HG02938 (cell line): ENCODE data around the gene TMEM117.
A peak's percentile ranks its signal among the peaks of the same experiment; 100 is the strongest.

ENCODE experiments used
- ATAC-seq: cut with Tn5 transposase; IDR thresholded peaks from one replicate; pipeline ENCODE4 v1.9.1; 2021; ENCODE audit warnings: mild to moderate bottlenecking, moderate library complexity; ENCODE audit not compliant: unreplicated experiment

Gene TMEM117

DNA sequence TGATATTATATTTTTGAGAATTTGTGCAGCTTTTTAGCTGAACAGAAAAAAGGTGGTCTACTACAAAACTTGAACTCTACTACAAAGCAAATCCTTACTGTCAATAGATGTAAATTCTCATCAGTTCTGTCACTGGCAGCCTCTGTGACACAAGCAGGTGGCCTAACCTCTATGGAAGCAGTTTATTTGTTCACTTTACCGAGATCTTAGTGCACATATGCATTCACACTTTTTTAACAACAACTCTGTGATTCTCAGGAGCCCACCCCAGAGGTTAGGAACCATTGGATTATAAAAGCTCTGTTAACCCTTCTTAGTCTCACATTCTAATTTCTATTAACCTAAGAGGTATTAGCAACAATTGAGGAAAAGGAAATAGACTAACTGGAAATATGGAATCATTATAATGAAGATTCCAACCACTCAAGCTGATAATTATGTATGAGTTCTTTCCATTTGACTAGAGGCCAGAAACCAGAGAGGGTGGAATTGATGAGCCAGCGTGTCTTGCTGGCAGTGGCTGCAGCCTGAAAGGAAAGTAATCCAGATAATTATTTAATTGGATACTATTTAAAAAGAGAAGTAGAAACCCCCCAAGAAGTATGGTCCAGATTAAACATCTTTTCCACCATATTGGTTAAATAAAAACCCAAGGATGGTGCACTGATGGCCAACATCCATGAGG lies 451.1 kb downstream of the TMEM117 start:
- ATAC-seq: no peak

- no peak for ATAC-seq
Measured at GRCh38 chr12:44287545-44287944, 451.7 kb downstream of the TMEM117 start.

GRCh38 chr12:44294649-44295048 lies 458.8 kb downstream of the TMEM117 start:
- peak; percentile 94 for ATAC-seq

- no peak for ATAC-seq
Measured at GRCh38 chr12:44295958-44296623, 460.2 kb downstream of the TMEM117 start.

- ATAC-seq: no peak
Measured at GRCh38 chr12:44296624-44297197, 460.8 kb downstream of the TMEM117 start.

DNA sequence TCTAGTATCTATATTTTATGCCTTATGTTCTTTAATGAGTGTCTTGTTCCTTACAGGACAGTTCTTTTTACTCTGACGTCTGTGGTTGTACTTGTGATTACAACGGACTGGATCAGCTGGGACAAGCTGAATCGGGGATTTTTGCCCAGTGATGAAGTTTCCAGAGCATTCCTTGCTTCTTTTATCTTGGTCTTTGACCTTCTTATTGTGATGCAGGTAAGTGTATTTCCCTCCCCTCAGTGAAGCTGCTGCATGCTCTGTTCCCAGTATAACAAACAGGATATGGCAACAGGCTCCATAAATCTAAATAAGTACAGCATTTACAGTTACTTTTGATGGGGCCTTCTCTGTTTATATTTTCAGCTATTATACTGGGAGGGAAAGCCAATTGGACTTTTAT lies 463.6 kb downstream of the TMEM117 start:
- ATAC-seq: no peak

DNA sequence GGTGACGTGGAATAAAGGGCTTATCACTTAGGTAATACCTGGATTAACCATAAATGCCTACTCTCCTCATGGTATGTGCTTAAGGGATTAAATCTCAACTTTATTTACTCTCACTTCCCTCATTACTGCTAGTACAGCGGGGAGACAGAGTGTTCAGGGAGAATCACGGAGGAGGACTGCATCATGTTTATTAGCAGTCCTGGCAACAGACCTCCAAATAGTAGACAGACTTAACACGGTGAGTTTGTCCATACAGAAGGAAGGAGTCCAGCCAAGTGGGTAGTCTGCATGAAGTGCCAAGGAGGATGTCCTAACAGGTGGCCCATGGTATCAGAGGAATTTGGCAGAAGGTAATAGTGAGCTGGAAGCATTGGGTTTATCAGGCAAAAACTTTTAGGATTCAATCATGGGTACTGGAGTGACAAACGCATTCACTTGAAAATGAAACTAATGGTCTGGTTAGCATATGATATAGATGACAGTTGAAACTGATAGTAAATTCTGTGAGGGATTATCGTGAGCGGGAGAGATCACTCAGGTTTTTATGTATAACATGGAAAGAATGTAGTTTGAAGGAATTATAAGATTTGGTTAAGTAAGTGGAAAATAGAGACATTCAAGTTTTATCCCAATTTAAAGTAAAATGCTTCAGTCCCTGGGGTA lies 471.8 kb downstream of the TMEM117 start:
- no peak for ATAC-seq

DNA sequence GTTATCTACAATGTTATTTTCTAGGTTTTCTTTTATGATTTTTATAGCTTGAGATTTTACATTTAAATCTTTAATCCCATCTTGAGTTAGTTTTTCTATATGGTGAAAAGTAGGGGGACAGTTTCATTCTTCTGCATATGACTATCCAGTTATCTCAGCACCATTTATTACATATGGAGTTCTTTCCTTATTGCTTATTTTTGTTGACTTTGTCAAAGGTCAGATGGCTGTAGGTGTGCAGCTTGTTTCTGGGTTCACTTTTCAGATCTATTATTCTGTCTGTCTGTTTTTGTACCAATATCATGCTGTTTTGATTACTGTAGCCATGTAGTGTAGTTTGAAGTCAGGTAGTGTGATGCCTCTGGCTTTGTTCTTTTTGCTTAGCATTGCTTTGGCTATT lies 477.3 kb downstream of the TMEM117 start:
- no peak for ATAC-seq

GRCh38 chr12:44314007-44314500 lies 478.2 kb downstream of the TMEM117 start:
- no peak for ATAC-seq

- ATAC-seq: peak; percentile 81
Measured at GRCh38 chr12:44317651-44318126, 481.8 kb downstream of the TMEM117 start.

GRCh38 chr12:44331269-44331668 lies 495.4 kb downstream of the TMEM117 start:
- no peak for ATAC-seq

GRCh38 chr12:44334347-44334746 lies 498.5 kb downstream of the TMEM117 start:
- ATAC-seq: no peak

DNA sequence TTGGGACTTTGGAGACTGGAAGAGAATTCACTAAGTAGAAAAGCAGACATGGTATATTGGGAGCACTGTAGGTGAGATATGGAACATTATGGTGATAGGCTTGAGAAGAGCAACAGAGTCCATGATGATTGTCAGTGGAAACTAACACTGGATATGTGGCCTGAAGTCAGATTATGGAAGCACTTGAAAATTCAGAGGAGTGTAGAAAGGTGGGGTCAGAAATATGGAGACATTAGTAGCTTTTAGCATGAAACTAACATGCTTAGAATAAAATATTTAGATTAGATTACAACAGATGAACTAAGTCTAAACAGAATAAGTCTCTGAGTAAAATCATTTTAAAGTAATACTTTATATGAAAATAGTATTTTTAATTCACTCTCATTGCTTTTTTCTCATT lies 499.1 kb downstream of the TMEM117 start:
- no peak for ATAC-seq

GRCh38 chr12:44336577-44336976 lies 500.7 kb downstream of the TMEM117 start:
- no peak for ATAC-seq

DNA sequence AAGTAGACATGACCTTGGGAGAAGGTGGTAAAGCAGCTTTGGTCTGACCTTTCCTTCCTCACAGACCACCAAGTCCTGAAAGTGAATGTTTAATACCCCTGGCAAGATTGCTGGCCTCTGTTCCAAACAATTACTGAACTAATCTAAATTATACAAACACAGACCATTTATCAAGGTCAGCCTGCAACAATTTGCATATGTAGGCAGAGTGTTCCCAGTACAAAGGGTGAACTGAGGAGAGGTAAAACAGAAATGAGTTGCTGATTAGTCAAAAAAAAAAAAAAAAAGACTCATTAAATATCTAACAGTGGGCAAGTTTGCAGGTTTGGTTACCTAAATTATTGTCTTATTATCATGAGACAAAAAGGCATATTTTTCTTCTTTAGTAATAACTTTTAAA lies 506.5 kb downstream of the TMEM117 start:
- no peak for ATAC-seq

- ATAC-seq: no peak
Measured at GRCh38 chr12:44347145-44347544, 511.3 kb downstream of the TMEM117 start.

DNA sequence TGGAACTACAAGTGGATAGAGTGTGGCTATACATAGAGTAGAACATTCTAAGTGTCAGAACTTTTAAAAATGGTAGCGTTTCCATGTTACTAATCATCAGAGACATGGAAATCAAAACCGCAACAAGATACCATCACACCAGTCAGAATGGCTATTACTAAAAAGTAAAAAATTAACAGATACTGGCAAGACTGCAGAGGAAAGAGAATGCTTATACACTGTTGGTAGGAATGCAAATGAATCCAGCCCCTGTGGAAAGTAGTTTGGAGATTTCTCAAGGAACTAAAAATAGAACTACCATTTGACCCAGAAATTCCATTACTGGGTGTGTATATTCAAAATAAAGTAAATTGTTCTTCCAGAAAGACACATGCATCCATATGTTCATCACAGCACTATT lies 521.6 kb downstream of the TMEM117 start:
- no peak for ATAC-seq

DNA sequence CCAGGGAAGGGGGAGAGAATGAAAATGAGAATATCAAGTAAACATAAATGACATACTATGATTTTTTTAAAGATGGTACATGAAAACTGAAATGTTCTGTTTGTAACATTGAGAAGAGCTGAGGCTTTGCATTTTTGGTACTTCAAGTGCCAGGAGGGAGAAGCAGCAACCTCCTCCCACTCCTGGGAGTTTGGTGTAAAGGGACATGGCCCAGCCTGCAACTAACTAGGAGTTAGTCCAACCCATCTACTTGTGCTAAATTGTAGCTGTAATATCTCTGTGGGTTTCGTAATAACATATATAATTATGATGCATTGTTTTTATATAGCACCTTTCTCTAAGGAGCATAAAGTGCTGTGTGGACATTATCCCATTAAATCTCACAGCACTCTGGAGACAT lies 522.8 kb downstream of the TMEM117 start:
- ATAC-seq: no peak

GRCh38 chr12:44362947-44363346 lies 527.1 kb downstream of the TMEM117 start:
- no peak for ATAC-seq

DNA sequence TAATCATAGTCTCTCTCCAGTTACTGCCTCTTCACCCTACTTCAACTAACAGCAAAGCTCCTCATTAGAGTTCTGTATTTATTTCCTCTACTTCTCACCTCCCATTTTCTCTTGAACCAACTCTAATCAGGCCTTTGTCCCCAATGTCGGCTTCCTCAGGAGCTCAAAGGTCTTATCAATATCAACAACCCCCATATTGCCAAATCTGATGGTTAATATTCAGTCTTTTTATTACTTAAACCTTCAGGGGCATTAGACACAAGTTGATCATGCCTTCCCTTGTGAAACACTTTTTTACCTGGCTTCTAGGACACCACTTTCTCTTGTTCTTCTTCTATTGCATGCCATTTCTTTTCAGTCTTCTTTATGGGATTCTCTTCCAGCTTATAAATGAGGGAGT lies 531.3 kb downstream of the TMEM117 start:
- ATAC-seq: no peak

DNA sequence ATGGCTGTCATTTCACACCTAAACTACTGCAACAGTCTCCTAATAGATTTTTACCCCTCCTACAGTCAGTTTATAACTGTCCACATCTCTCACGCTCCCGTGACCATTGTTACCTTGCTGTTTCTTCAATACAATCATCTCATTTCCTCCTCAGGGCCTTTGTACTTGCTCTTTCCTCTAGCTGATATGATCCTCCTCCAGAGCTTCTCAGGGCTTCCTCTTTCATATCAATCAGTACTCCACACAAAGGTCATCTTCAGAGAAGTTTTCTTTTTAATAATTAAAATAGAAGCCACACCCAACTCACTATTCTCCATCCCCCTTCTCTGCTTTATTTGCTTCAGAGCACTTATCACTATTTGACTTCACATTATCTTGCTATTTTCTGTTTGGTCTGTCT lies 532.0 kb downstream of the TMEM117 start:
- ATAC-seq: no peak

- no peak for ATAC-seq
Measured at GRCh38 chr12:44369998-44370397, 534.1 kb downstream of the TMEM117 start.
